GF-D8 (cell line): ENCODE data around the gene IFI44L.

Source experiments
- DNase-seq: peaks from one replicate; lab custom pipeline; 2025; lab: John Stamatoyannopoulos, UW

Gene IFI44L

DNA sequence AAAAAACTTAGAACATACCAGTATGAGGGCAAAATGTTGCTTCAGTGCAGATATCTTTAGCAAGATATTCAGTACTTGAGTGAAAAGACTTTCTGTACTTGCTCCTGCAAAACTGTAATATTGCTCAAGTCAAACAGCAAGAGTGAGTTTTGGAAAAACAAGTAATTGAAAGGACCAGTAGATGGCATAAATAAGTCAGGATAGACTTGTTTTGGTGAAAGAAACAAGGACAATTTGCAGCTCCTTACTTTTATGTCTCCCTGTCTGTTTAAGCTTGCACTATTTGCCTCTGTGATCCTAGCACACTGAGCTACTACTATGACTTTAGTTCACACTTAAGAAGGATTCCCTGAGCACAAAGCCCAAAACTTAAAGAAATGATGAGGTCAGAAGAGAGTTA lies 68.4 kb downstream of the IFI44L start:
- DNase-seq = no peak

GRCh38 chr1:78690516-78690915 lies 70.3 kb downstream of the IFI44L start:
- DNase-seq = no peak

- no peak for DNase-seq
These were observed 71.9 kb downstream of the IFI44L start for GRCh38 chr1:78691995-78692747.
